Measurements from ENCODE around the gene PLEK2. TPM values are rescaled to one million over a fixed set of nuclear protein-coding genes. Genes with fewer than 3 reads are reported as not detected.
A peak's percentile ranks its signal among the peaks of the same experiment; 100 is the strongest.

The PLEK2 gene
- total and polyA plus RNA-seq, 2 of the 13 experiments (the other 11 are each of a cell fraction or from before 2014, with no cell fraction given) = 0.26 to 1.5 TPM

DNA sequence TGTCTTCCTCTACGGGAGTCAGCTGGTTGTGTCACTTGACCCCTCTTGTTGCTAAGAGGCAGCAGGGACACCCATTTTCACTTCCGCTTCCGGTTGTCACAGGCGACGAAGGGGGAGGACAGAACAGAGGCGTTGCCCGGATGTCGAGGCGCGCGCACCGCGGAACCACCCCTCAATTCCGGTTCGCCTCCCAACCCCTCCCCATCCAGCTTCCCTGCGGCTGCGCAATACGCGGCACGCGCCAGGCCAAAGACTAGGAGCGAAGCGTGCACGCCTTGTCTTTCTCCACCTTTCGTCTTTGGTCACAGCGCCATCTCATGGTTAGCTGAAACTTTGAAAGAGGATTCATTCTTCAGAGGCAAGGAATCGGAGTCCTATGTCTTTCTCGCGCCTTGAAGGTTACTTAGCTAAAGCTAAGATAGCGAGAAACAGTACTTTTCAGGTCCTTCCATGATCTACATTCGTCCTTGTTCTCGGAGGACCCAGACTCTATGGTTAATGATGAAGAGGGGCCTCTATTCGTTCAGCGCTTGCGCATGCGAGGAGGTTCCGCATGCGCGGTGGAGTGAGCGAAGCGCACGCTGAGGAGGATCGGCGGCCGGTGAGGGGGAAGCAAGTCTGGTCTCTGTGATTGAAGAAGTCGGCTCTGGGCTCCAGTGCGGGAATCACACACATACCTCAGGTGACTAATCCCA is 52.0 kb downstream of the PLEK2 start, which contains the start of the genes ATP6V1D and EIF2S1 (continued):
- no peak for TF ChIP-seq ZSCAN30 (CRISPR knock-in tag; IDR thresholded peaks at IDR 0.05)
- peak; percentile 82 for TF ChIP-seq ZNF772 (CRISPR knock-in tag; IDR thresholded peaks at IDR 0.05)
- TF ChIP-seq NFRKB (IDR thresholded peaks at IDR 0.05) = no peak
- TF ChIP-seq, protein P1, sequence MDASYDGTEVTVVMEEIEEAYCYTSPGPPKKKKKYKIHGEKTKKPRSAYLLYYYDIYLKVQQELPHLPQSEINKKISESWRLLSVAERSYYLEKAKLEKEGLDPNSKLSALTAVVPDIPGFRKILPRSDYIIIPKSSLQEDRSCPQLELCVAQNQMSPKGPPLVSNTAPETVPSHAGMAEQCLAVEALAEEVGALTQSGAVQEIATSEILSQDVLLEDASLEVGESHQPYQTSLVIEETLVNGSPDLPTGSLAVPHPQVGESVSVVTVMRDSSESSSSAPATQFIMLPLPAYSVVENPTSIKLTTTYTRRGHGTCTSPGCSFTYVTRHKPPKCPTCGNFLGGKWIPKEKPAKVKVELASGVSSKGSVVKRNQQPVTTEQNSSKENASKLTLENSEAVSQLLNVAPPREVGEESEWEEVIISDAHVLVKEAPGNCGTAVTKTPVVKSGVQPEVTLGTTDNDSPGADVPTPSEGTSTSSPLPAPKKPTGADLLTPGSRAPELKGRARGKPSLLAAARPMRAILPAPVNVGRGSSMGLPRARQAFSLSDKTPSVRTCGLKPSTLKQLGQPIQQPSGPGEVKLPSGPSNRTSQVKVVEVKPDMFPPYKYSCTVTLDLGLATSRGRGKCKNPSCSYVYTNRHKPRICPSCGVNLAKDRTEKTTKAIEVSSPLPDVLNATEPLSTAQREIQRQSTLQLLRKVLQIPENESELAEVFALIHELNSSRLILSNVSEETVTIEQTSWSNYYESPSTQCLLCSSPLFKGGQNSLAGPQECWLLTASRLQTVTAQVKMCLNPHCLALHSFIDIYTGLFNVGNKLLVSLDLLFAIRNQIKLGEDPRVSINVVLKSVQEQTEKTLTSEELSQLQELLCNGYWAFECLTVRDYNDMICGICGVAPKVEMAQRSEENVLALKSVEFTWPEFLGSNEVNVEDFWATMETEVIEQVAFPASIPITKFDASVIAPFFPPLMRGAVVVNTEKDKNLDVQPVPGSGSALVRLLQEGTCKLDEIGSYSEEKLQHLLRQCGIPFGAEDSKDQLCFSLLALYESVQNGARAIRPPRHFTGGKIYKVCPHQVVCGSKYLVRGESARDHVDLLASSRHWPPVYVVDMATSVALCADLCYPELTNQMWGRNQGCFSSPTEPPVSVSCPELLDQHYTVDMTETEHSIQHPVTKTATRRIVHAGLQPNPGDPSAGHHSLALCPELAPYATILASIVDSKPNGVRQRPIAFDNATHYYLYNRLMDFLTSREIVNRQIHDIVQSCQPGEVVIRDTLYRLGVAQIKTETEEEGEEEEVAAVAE (CRISPR knock-in tag; IDR thresholded peaks at IDR 0.05; ENCODE audit: borderline replicate concordance) = no peak; the same call in 1 of the 2 replicates
- TF ChIP-seq KDM6A (CRISPR knock-in tag; IDR thresholded peaks at IDR 0.05; ENCODE audit: low read depth) = no peak
- TF ChIP-seq POGZ (CRISPR knock-in tag; IDR thresholded peaks at IDR 0.05) = peak; percentile 88
- TF ChIP-seq KDM2A (CRISPR knock-in tag; IDR thresholded peaks at IDR 0.05; ENCODE audit: borderline replicate concordance, low read depth) = peak; percentile 79
- TF ChIP-seq, protein P2, sequence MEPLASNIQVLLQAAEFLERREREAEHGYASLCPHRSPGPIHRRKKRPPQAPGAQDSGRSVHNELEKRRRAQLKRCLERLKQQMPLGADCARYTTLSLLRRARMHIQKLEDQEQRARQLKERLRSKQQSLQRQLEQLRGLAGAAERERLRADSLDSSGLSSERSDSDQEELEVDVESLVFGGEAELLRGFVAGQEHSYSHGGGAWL (CRISPR knock-in tag; IDR thresholded peaks at IDR 0.05) = no peak
- 0 out of 2 replicates have a peak, but pooled peaks have one; percentile 10 for TF ChIP-seq GATA4 (IDR thresholded peaks at IDR 0.05; ENCODE audit: borderline replicate concordance, low read depth)
- peak; percentile 30; the same call in 1 of the 2 replicates for TF ChIP-seq POLR2AphosphoS2 (IDR thresholded peaks at IDR 0.05; ENCODE audit: low read depth, low read length)
- no peak for TF ChIP-seq HNRNPL (IDR thresholded peaks at IDR 0.05; ENCODE audit: low read depth, low read length)
- TF ChIP-seq NR2C2 (CRISPR knock-in tag; IDR thresholded peaks at IDR 0.05; ENCODE audit: borderline replicate concordance) = peak; percentile 98
- no peak for TF ChIP-seq FOXP1 (IDR thresholded peaks at IDR 0.05)
- peak; percentile 14; the same call in 1 of the 2 replicates for TF ChIP-seq FOXP1 (CRISPR knock-in tag; IDR thresholded peaks at IDR 0.05)
- no peak for TF ChIP-seq EED (CRISPR knock-in tag; IDR thresholded peaks at IDR 0.05)
- no peak; the same call in 1 of the 2 replicates for TF ChIP-seq RXRB (CRISPR knock-in tag; IDR thresholded peaks at IDR 0.05; ENCODE audit: borderline replicate concordance)
- TF ChIP-seq PHF5A (CRISPR knock-in tag; IDR thresholded peaks at IDR 0.05; ENCODE audit: low read depth, unreplicated experiment) = peak; percentile 49
- TF ChIP-seq, protein P3, sequence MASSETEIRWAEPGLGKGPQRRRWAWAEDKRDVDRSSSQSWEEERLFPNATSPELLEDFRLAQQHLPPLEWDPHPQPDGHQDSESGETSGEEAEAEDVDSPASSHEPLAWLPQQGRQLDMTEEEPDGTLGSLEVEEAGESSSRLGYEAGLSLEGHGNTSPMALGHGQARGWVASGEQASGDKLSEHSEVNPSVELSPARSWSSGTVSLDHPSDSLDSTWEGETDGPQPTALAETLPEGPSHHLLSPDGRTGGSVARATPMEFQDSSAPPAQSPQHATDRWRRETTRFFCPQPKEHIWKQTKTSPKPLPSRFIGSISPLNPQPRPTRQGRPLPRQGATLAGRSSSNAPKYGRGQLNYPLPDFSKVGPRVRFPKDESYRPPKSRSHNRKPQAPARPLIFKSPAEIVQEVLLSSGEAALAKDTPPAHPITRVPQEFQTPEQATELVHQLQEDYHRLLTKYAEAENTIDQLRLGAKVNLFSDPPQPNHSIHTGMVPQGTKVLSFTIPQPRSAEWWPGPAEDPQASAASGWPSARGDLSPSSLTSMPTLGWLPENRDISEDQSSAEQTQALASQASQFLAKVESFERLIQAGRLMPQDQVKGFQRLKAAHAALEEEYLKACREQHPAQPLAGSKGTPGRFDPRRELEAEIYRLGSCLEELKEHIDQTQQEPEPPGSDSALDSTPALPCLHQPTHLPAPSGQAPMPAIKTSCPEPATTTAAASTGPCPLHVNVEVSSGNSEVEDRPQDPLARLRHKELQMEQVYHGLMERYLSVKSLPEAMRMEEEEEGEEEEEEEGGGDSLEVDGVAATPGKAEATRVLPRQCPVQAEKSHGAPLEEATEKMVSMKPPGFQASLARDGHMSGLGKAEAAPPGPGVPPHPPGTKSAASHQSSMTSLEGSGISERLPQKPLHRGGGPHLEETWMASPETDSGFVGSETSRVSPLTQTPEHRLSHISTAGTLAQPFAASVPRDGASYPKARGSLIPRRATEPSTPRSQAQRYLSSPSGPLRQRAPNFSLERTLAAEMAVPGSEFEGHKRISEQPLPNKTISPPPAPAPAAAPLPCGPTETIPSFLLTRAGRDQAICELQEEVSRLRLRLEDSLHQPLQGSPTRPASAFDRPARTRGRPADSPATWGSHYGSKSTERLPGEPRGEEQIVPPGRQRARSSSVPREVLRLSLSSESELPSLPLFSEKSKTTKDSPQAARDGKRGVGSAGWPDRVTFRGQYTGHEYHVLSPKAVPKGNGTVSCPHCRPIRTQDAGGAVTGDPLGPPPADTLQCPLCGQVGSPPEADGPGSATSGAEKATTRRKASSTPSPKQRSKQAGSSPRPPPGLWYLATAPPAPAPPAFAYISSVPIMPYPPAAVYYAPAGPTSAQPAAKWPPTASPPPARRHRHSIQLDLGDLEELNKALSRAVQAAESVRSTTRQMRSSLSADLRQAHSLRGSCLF (CRISPR knock-in tag; IDR thresholded peaks at IDR 0.05; ENCODE audit: borderline replicate concordance) = no peak
- TF ChIP-seq ZNF333 (CRISPR knock-in tag; IDR thresholded peaks at IDR 0.05; ENCODE audit: borderline replicate concordance) = no peak
